SJCRH30 (cell line): ENCODE data around the gene TOGARAM1. TPM values are rescaled to one million over a fixed set of nuclear protein-coding genes. Genes with fewer than 3 reads are reported as not detected.

ENCODE experiments used
- DNase-seq, 2 experiments: peaks; one replicate each; pipeline ENCODE4 v3.0.0-alpha.2; 2015 to 2020
- H3K27ac ChIP-seq: fragments of 250-450 bp; sonication (Bioruptor Pico); 2 replicates; pipeline ENCODE4 v1.5.1; 2020; ENCODE audit warnings: mild to moderate bottlenecking, moderate library complexity
- H3K27me3 ChIP-seq: fragments of 250-450 bp; sonication (Bioruptor Pico); 2 replicates; pipeline ENCODE4 v1.5.1; 2020; ENCODE audit warnings: mild to moderate bottlenecking, moderate library complexity
- H3K36me3 ChIP-seq: fragments of 250-450 bp; sonication (Bioruptor Pico); 2 replicates; pipeline ENCODE4 v1.5.1; 2020; ENCODE audit warnings: mild to moderate bottlenecking, moderate library complexity
- H3K4me1 ChIP-seq: fragments of 250-450 bp; sonication (Bioruptor Pico); 2 replicates; pipeline ENCODE4 v1.5.1; 2020; ENCODE audit warnings: mild to moderate bottlenecking, moderate library complexity
- H3K4me3 ChIP-seq: fragments of 250-450 bp; sonication (Bioruptor Pico); 2 replicates; pipeline ENCODE4 v1.5.1; 2020; ENCODE audit warnings: mild to moderate bottlenecking, moderate library complexity
- H3K9me3 ChIP-seq: fragments of 250-450 bp; sonication (Bioruptor Pico); replicated peaks from 2 replicates; pipeline ENCODE4 v1.5.1; 2020; ENCODE audit warnings: mild to moderate bottlenecking, moderate library complexity
- total RNA-seq: library from RNA; depleted of rRNA; stranded (reverse); fragments of >200 nt; shearing (Covaris generic); gene quantifications from 2 replicates; pipeline ENCODE4 v1.2.3, GENCODE V29; 2014; rRNA removed

The TOGARAM1 gene
- total RNA-seq, 1 experiment from 2014 or later = 21.9 TPM

DNA sequence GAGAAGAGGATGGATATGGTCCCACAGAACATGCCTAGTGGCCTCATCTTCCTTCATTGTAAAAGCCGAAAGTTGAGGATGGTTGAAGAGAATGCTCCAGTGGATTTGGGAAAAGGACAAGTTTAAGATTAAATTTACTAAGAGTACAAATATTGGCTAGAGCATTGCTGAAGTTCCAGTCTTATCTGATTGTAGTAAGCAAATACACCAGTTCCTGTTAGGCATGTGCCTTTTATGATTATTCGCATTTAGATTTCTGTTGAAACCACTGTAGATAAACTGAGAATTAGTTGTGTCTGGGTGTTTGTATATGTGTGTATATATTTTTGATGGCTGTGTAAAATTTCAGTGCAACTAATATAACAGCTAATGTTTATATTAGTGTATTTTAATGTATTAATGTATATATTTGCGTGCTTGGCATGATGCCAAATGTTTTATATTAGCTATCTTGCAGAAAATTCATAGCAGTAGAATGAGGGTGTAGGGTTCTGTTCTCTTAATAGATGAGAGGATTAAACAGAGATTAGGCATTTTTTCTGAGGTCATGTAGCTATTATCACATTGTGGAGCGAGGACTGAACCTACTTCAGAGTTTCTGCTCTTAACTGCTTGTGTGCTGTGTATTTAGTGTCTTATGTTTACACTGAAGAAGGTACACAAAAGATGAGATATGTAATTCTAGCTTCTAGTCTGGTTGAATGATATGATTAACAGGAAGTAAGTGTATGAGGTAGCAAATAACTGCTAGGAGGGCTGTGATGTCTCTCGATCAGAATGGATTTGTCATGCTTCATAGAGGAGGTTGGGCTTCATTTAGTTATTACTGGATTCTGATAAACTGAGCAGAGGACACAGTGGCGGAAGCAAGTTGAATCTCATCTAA, 151.1 kb downstream of the TOGARAM1 start:
- no peaks in the 10 kb centered on the region for H3K27me3 ChIP-seq
- no peaks in the 10 kb centered on the region for H3K4me1 ChIP-seq
- peaks cover 89% of the 10 kb centered on the region for H3K36me3 ChIP-seq
- peak in 1 of 2 experiments; percentile 11 for DNase-seq
- H3K4me3 ChIP-seq = no peak overlapping the region
- no peak overlapping the region for H3K27ac ChIP-seq
- H3K9me3 ChIP-seq = no peaks in the 10 kb centered on the region

DNA sequence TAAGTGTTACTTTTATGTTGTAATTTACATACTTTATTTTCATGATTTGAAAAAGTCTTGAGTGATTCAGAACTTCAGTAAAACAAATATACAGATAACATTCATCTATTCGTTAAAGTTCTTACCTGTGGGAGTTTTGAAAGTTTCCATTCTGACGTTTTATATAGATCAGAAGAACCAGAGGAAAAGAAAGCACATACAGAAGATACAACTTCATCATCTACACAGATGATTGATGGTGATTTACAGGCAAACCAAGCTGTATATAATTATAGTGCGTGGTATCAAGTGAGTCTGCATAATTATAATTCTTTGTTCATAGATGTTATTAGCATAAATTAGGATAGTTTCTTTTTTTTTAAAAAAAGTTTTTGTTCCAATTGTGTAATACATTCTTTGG, 152.3 kb downstream of the TOGARAM1 start:
- H3K27ac ChIP-seq = no peak overlapping the region
- H3K4me3 ChIP-seq = no peak overlapping the region
- no peaks in the 10 kb centered on the region for H3K4me1 ChIP-seq
- DNase-seq = no peak
- H3K27me3 ChIP-seq = no peaks in the 10 kb centered on the region
- no peaks in the 10 kb centered on the region for H3K9me3 ChIP-seq
- H3K36me3 ChIP-seq = peaks cover 89% of the 10 kb centered on the region

- Histone ChIP-seq H3K27ac (no peak overlapping the region), H3K4me1 (no peaks in the 10 kb centered on the region), H3K27me3 (no peaks in the 10 kb centered on the region), H3K4me3 (no peak overlapping the region), H3K9me3 (no peaks in the 10 kb centered on the region), H3K36me3 (peaks cover 84% of the 10 kb centered on the region)
- no peak for DNase-seq
Measured at GRCh38 chr14:45118594-45118993, 156.6 kb downstream of the TOGARAM1 start.

DNA sequence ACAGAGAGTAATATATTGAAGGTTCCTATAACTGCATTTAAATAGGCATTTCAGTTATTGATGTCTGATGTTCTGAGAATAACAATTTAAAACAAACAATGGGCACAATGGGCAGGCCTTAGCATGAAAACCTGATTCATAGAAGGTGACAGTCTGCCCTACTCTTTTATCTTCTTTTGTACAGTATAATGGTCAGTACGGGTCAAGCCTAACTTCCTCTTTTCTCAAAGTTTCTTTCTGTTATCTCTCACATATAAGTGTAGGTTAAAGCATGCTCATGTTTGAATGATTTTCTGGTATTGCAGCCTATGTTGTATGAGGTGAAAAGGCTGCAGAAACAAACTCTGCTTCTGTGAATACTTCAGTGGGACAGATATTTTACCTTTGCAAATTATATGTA, 158.1 kb downstream of the TOGARAM1 start:
- H3K4me1 ChIP-seq = no peaks in the 10 kb centered on the region
- peaks cover 84% of the 10 kb centered on the region for H3K36me3 ChIP-seq
- H3K27me3 ChIP-seq = no peaks in the 10 kb centered on the region
- H3K27ac ChIP-seq = no peak overlapping the region
- H3K9me3 ChIP-seq = no peaks in the 10 kb centered on the region
- DNase-seq = no peak
- no peak overlapping the region for H3K4me3 ChIP-seq

GRCh38 chr14:45123271-45123670, 161.3 kb downstream of the TOGARAM1 start:
- Histone ChIP-seq H3K27ac (no peak overlapping the region), H3K4me1 (no peaks in the 10 kb centered on the region), H3K9me3 (no peaks in the 10 kb centered on the region), H3K27me3 (no peaks in the 10 kb centered on the region), H3K4me3 (no peak overlapping the region), H3K36me3 (peaks cover 77% of the 10 kb centered on the region)
- DNase-seq = no peak

Other genes starting within 250 kb of the TOGARAM1 start
- gene KLHL28, start 243 bp upstream of the TOGARAM1 start, total RNA-seq = 9.4 and 10.7 TPM in 2 replicates
- 47.1 and 57.0 TPM in 2 replicates for gene PRPF39, start 121.9 kb downstream of the TOGARAM1 start, total RNA-seq
- gene FKBP3, start 172.3 kb downstream of the TOGARAM1 start, total RNA-seq = 104 and 120 TPM in 2 replicates
- gene FANCM, start 173.7 kb downstream of the TOGARAM1 start, total RNA-seq = 14.9 and 17.4 TPM in 2 replicates